GM12878 (cell line): ENCODE results near the gene NUBPL. TPM values are rescaled to one million over a fixed set of nuclear protein-coding genes. Genes with fewer than 3 reads are reported as not detected.

Experiments used
- ATAC-seq: fragments of 200-7000 bp; cut with Tn5 transposase; 3 replicates; pipeline ENCODE4 v1.9.1; 2020; ENCODE audit warnings: mild to moderate bottlenecking, moderate library complexity
- BruUV-seq: library from RNA; stranded (reverse); fragments of 400-500 nt; replicated peaks from 2 replicates; lab custom pipeline; 2021; lab: Mats Ljungman, UMichigan
- CTCF ChIA-PET: fragments of 300-600 bp; sonication (Branson Sonifier 250); formaldehyde crosslinking; extraction: SDS; loops from one replicate; lab custom pipeline; 2021; ENCODE audit warnings: inconsistent platforms; lab: Yijun Ruan, JAX
- POLR2A ChIA-PET: fragments of 350-600 bp; formaldehyde crosslinking; extraction: SDS; loops from one replicate; lab custom pipeline; 2021; ENCODE audit warnings: inconsistent platforms; lab: Charles Lee
- RAD21 ChIA-PET: fragments of 300-600 bp; sonication (Branson Sonifier 250); formaldehyde crosslinking; loops from one replicate; lab custom pipeline; 2023; ENCODE audit warnings: antibody characterized with exemption; ENCODE audit not compliant: unreplicated experiment; lab: Charles Lee
- SMC1A ChIA-PET: fragments of 300-600 bp; sonication (Branson Sonifier 250); formaldehyde crosslinking; loops from one replicate; lab custom pipeline; 2023; ENCODE audit not compliant: unreplicated experiment, uncharacterized antibody; lab: Charles Lee
- DNase-seq: peaks from one replicate; pipeline ENCODE4 v3.0.0-alpha.2; 2011; ENCODE audit warnings: low read depth, low spot score
- FAIRE-seq: peaks from 3 replicates; lab custom pipeline; 2011; peaks lifted over from hg19 to GRCh38; lab: Jason Lieb, UNC
- H2AFZ ChIP-seq: 2 replicates; pipeline ENCODE4 v1.6.0; 2011; ENCODE audit warnings: low read depth, low read length, control low read depth; ENCODE audit not compliant: control insufficient read depth
- H3K27ac ChIP-seq: 2 replicates; pipeline ENCODE4 v1.5.1; 2011; ENCODE audit warnings: control low read depth; ENCODE audit not compliant: control insufficient read depth, insufficient read depth
- H3K27me3 ChIP-seq, 2 experiments: replicated peaks in 1 of 2; 2 replicates each; pipeline versions ENCODE4 v1.6.0 to v1.6.1; 2011; ENCODE audit warnings: low read length in 1 of 2; ENCODE audit not compliant: control insufficient read depth in 2 of 2, insufficient read depth in 2 of 2
- H3K36me3 ChIP-seq, 2 experiments: 2 replicates each; pipeline ENCODE4 v1.5.1; 2011; ENCODE audit warnings: low read length in 1 of 2; ENCODE audit not compliant: control insufficient read depth in 2 of 2, insufficient read depth in 2 of 2
- H3K4me1 ChIP-seq: 2 replicates; pipeline ENCODE4 v1.6.1; 2011; ENCODE audit warnings: mild to moderate bottlenecking, low read length, moderate library complexity, mixed read lengths; ENCODE audit not compliant: control insufficient read depth, insufficient read depth
- H3K4me2 ChIP-seq: 2 replicates; pipeline ENCODE4 v1.6.0; 2011; ENCODE audit warnings: control low read depth; ENCODE audit not compliant: control insufficient read depth, insufficient read depth
- H3K4me3 ChIP-seq: fragments of 200-600 bp; sonication (generic); 2 replicates; pipeline ENCODE4 v1.5.1; 2016
- H3K79me2 ChIP-seq: 2 replicates; pipeline ENCODE4 v1.6.0; 2011; ENCODE audit warnings: low read length; ENCODE audit not compliant: control insufficient read depth, insufficient read depth
- H3K9ac ChIP-seq: 2 replicates; pipeline ENCODE4 v1.8.0; 2011; ENCODE audit warnings: low read length, control low read depth, mixed read lengths; ENCODE audit not compliant: control insufficient read depth, insufficient read depth
- H3K9me3 ChIP-seq: replicated peaks from 3 replicates; pipeline ENCODE4 v1.5.1; 2011; ENCODE audit warnings: mild to moderate bottlenecking, low read length; ENCODE audit not compliant: control insufficient read depth, insufficient read depth
- H4K20me1 ChIP-seq: 2 replicates; pipeline ENCODE4 v1.6.0; 2011; ENCODE audit not compliant: control insufficient read depth, insufficient read depth
- CBX5 ChIP-seq: sonication (generic); IDR thresholded peaks from 2 replicates; pipeline ENCODE4 v1.6.1; 2016; ENCODE audit warnings: low read depth, moderate library complexity, mild to moderate bottlenecking, inconsistent platforms
- DPF2 ChIP-seq: fragments of 450-650 bp; IDR thresholded peaks from 2 replicates; pipeline ENCODE4 v1.6.1; 2017; ENCODE audit warnings: mild to moderate bottlenecking
- HDAC6 ChIP-seq: fragments of 200-600 bp; sonication (generic); IDR thresholded peaks from one replicate; pipeline ENCODE4 v1.8.0; 2017; ENCODE audit warnings: antibody characterized with exemption; ENCODE audit not compliant: unreplicated experiment
- MAX ChIP-seq: IDR thresholded peaks from 2 replicates; pipeline ENCODE4 v1.6.1; 2012; ENCODE audit warnings: low read depth, low read length, improper control_type of control experiment
- NR2F1 ChIP-seq: fragments of 450-650 bp; conservative IDR thresholded peaks from 2 replicates; pipeline ENCODE4 v1.6.1; 2017; ENCODE audit warnings: mild to moderate bottlenecking
- PAX8 ChIP-seq: fragments of 450-650 bp; IDR thresholded peaks from 2 replicates; pipeline ENCODE4 v1.6.1; 2017; ENCODE audit warnings: mild to moderate bottlenecking, moderate library complexity
- RELB ChIP-seq: fragments of 450-650 bp; IDR thresholded peaks from 2 replicates; pipeline ENCODE4 v1.6.1; 2017; ENCODE audit warnings: low read depth, mild to moderate bottlenecking, moderate library complexity
- RFX5 ChIP-seq: IDR thresholded peaks from 2 replicates; pipeline ENCODE4 v1.6.1; 2011; ENCODE audit warnings: low read depth, low read length, improper control_type of control experiment
- RUNX3 ChIP-seq: IDR thresholded peaks from 2 replicates; pipeline ENCODE4 v1.6.1; 2012; ENCODE audit warnings: low read length, inconsistent platforms
- SMARCA5 ChIP-seq: fragments of 450-650 bp; IDR thresholded peaks from 2 replicates; pipeline ENCODE4 v1.6.1; 2017; ENCODE audit warnings: mild to moderate bottlenecking
- SUPT20H ChIP-seq: IDR thresholded peaks from 2 replicates; pipeline ENCODE4 v1.6.1; 2011; ENCODE audit warnings: low read depth, mild to moderate bottlenecking, low read length, moderate library complexity, borderline replicate concordance; ENCODE audit not compliant: control insufficient read depth
- ZNF592 ChIP-seq: fragments of 450-650 bp; IDR thresholded peaks from 2 replicates; pipeline ENCODE4 v1.6.1; 2017; ENCODE audit warnings: mild to moderate bottlenecking, moderate library complexity
- ZZZ3 ChIP-seq: IDR thresholded peaks from 2 replicates; pipeline ENCODE4 v1.6.1; 2011; ENCODE audit warnings: low read depth; ENCODE audit not compliant: control insufficient read depth, insufficient read length
- in situ Hi-C: fragments of 300-500 bp; cut with MboI; formaldehyde crosslinking; loops from 9 replicates; pipeline ENCODE4 v1.14.3; 2018; ENCODE audit warnings: mixed read lengths
- intact Hi-C: fragments of 100-400 bp; cut with micrococcal nuclease; formaldehyde crosslinking; loops from one replicate; pipeline ENCODE4 v1.14.2; 2022; ENCODE audit not compliant: unreplicated experiment
- polyA plus RNA-seq, 11 experiments: library from polyadenylated mRNA; depleted of rRNA in 4 of 11; unstranded in 6 of 11; stranded (reverse) in 5 of 11; fragments of >200 nt; fragmentation: Nextera tagmentation in 4 of 11; fragmentation: Illumina TruSeq in 1 of 11; extraction: Ambion mirVana in 4 of 11; extraction: Trizol in 1 of 11; gene quantifications; 1 replicate in 1 of 11; 2 replicates in 10 of 11; pipeline versions ENCODE4 v1.2.1 to v1.2.3, GENCODE V29; 2011 to 2016; ENCODE audit warnings: inconsistent platforms in 2 of 11, missing spikeins in 2 of 11, low read depth in 1 of 11
- total RNA-seq, 4 experiments: library from RNA; depleted of rRNA in 3 of 4; stranded (reverse); fragments of >200 nt in 3 of 4; fragmentation: Illumina TruSeq in 1 of 4; extraction: Trizol in 1 of 4; gene quantifications; 2 replicates each; pipeline versions ENCODE4 v1.2.1 to v1.2.3, GENCODE V29; 2013 to 2021

The NUBPL gene
- total and polyA plus RNA-seq, 10 of the 15 experiments (the other 5 are each of a cell fraction or from before 2014, with no cell fraction given), result 3.4 to 11.6 (median 8.1) TPM

- no peak for DNase-seq
- H3K79me2 ChIP-seq, result no peaks in the 10 kb centered on the region
- POLR2A ChIA-PET, result no interaction called here
- H3K27me3 ChIP-seq, result no peaks in the 10 kb centered on the region
- no TSS peak for BruUV-seq
- in situ Hi-C loops, result no loop called here
- TF ChIP-seq MAX (no peak), SMARCA5 (no peak), HDAC6 (no peak), CBX5 (no peak), RUNX3 (no peak), DPF2 (no peak), ZZZ3 (no peak), SUPT20H (no peak), PAX8 (no peak), RELB (no peak), NR2F1 (no peak), RFX5 (no peak), ZNF592 (no peak)
- TF ChIP-seq, all 136 proteins: peak for 0
- ChIA-PET SMC1A (no interaction called here), CTCF (no interaction called here), RAD21 (no interaction called here)
- ATAC-seq, result no peak
- no peak for FAIRE-seq
- Histone ChIP-seq H3K9ac (no peak overlapping the region), H3K4me1 (no peaks in the 10 kb centered on the region), H3K27ac (no peak overlapping the region), H3K4me3 (no peak overlapping the region), H4K20me1 (no peaks in the 10 kb centered on the region), H3K36me3 (no peaks in the 10 kb centered on the region), H3K4me2 (no peak overlapping the region), H2AFZ (no peak overlapping the region), H3K9me3 (no peaks in the 10 kb centered on the region)
- intact Hi-C loops, result no loop called here
Measured at GRCh38 chr14:31819281-31819680, 258.1 kb downstream of the NUBPL start.
